ENCODE data around the gene NELL1. TPM values are rescaled to one million over a fixed set of nuclear protein-coding genes. Genes with fewer than 3 reads are reported as not detected.
"Not testable (repeated sequence)": the region's sequence is repeated elsewhere in the genome, so short reads cannot be mapped to it uniquely, and the experiment has no call there.

The NELL1 gene
- total and polyA plus RNA-seq, 2 experiments from 2014 or later, result 2.1 to 7.7 TPM

DNA sequence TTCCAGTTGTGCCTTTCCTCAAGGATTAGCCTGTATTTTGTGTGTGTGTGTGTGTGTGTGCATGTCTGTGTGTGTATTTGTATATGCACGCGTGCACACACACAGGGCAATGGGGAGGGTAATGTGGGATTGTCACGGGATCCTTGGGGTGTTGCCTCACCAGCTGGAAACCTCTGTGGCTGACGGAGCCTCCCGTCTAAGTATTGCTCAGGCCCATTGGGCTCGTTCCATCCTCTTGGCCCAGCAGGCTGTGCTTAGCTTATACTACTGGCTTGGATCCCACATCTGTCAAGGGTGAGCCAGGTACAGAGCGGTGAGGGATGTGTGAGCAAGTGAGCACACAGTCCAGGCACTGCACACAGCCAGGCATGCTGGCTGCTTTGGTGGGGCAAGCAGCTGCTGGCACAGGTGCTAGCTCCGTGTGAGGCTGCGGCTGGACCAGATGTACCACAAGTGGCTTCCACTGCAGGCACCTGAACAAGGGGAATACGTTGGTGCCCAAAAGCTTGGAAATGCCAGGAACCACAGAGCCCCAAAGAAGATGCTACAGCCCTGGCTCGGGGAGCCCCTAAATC lies 462.8 kb downstream of the NELL1 start:
- no peak for TF ChIP-seq CTCF (IDR thresholded peaks at IDR 0.05; ENCODE audit: low read depth, low read length)
- H3K4me3 ChIP-seq, result no peak overlapping the region
- H3K4me1 ChIP-seq (ENCODE audit: low read depth), result peaks cover 5% of the 10 kb centered on the region
- no peaks in the 10 kb centered on the region for H3K36me3 ChIP-seq
- no peaks in the 10 kb centered on the region for H3K9me3 ChIP-seq (ENCODE audit: low read depth)
- no peak for DNase-seq (ENCODE audit: low read depth in 1 of 2, low spot score in 1 of 2)
- no peaks in the 10 kb centered on the region for H3K27me3 ChIP-seq
- no peak overlapping the region for H3K27ac ChIP-seq

DNA sequence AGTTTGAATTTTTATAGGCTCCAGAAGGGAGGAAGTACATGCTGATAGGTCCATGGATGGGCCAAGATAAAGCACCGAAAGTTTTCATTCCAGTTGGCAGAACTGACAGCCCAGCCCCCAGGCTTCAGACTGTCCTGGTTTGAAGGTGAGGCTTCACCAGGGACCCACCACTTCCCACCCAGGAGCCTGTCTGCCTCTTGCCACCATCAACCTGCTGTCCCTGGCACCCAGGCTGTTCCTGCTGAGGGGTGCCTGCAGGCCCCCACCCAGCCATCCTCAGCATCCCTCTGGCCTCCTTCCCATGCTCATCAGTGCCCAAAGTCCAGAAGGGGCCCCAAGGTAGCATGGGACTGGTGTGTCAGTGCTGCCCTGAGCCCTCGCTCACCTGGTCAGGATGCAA lies 463.9 kb downstream of the NELL1 start:
- Histone ChIP-seq H3K4me1 (ENCODE audit: low read depth) (peaks cover 5% of the 10 kb centered on the region), H3K27me3 (no peaks in the 10 kb centered on the region), H3K27ac (no peak overlapping the region), H3K9me3 (ENCODE audit: low read depth) (no peaks in the 10 kb centered on the region), H3K36me3 (no peaks in the 10 kb centered on the region), H3K4me3 (no peak overlapping the region)
- TF ChIP-seq CTCF (IDR thresholded peaks at IDR 0.05; ENCODE audit: low read depth, low read length), result no peak
- DNase-seq (ENCODE audit: low read depth in 1 of 2, low spot score in 1 of 2), result no peak

- H3K36me3 ChIP-seq, result no peaks in the 10 kb centered on the region
- H3K4me1 ChIP-seq (ENCODE audit: low read depth), result peaks cover 3% of the 10 kb centered on the region
- H3K9me3 ChIP-seq (ENCODE audit: low read depth), result no peaks in the 10 kb centered on the region
- H3K27me3 ChIP-seq, result no peaks in the 10 kb centered on the region
- no peak overlapping the region for H3K27ac ChIP-seq
- no peak for TF ChIP-seq CTCF (IDR thresholded peaks at IDR 0.05; ENCODE audit: low read depth, low read length)
- H3K4me3 ChIP-seq, result no peak overlapping the region
- DNase-seq (ENCODE audit: low read depth in 1 of 2, low spot score in 1 of 2), result no peak
These were observed 464.3 kb downstream of the NELL1 start for GRCh38 chr11:21133722-21134121.

- H3K36me3 ChIP-seq, result no peaks in the 10 kb centered on the region
- H3K27ac ChIP-seq, result no peak overlapping the region
- H3K4me1 ChIP-seq (ENCODE audit: low read depth), result no peaks in the 10 kb centered on the region
- DNase-seq (ENCODE audit: low read depth in 1 of 2, low spot score in 1 of 2), result no peak
- H3K9me3 ChIP-seq (ENCODE audit: low read depth), result no peaks in the 10 kb centered on the region
- H3K4me3 ChIP-seq, result no peak overlapping the region
- no peaks in the 10 kb centered on the region for H3K27me3 ChIP-seq
- TF ChIP-seq CTCF (IDR thresholded peaks at IDR 0.05; ENCODE audit: low read depth, low read length), result no peak
These were observed 468.4 kb downstream of the NELL1 start for GRCh38 chr11:21137803-21138202.

- H3K27me3 ChIP-seq; DNase-seq (ENCODE audit: low read depth in 1 of 2, low spot score in 1 of 2); H3K4me1 ChIP-seq (ENCODE audit: low read depth); H3K4me3 ChIP-seq; H3K27ac ChIP-seq; H3K36me3 ChIP-seq; H3K9me3 ChIP-seq (ENCODE audit: low read depth): not testable (repeated sequence)
These were observed 472.2 kb downstream of the NELL1 start for GRCh38 chr11:21141557-21141956.

DNA sequence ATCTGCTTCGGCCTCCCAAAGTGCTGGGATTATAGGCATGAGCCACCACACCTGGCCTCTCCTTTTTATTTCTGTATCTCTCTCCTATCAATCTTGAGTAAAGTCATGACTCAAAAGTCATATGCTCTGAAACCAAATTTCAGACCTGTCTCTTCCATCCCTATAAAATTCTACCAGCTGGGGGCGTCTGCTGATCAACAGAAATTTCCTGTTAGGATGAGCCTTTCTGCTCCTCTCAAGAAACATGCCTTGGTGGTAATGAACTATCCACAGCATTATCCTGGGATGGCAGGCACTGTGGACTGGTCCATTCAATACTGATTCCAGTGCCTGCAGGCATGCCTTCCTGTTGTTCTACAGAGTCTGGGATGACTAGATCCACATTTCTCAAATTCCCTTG lies 472.6 kb downstream of the NELL1 start:
- TF ChIP-seq CTCF (IDR thresholded peaks at IDR 0.05; ENCODE audit: low read depth, low read length), result no peak
- DNase-seq (ENCODE audit: low read depth in 1 of 2, low spot score in 1 of 2), result peak in 1 of 2 donors; percentile 47
- Histone ChIP-seq H3K9me3 (ENCODE audit: low read depth) (no peaks in the 10 kb centered on the region), H3K27ac (no peak overlapping the region), H3K27me3 (no peaks in the 10 kb centered on the region), H3K4me3 (no peak overlapping the region), H3K4me1 (ENCODE audit: low read depth) (no peaks in the 10 kb centered on the region), H3K36me3 (no peaks in the 10 kb centered on the region)

Data from cardiac muscle cell (in vitro differentiated cells and primary cell).